GM18907 (cell line): ENCODE results near the gene RPLP2.

Experiments used
- ATAC-seq: cut with Tn5 transposase; IDR thresholded peaks from one replicate; pipeline ENCODE4 v1.9.1; 2021; ENCODE audit warnings: mild to moderate bottlenecking, moderate library complexity; ENCODE audit not compliant: unreplicated experiment

The RPLP2 gene

DNA sequence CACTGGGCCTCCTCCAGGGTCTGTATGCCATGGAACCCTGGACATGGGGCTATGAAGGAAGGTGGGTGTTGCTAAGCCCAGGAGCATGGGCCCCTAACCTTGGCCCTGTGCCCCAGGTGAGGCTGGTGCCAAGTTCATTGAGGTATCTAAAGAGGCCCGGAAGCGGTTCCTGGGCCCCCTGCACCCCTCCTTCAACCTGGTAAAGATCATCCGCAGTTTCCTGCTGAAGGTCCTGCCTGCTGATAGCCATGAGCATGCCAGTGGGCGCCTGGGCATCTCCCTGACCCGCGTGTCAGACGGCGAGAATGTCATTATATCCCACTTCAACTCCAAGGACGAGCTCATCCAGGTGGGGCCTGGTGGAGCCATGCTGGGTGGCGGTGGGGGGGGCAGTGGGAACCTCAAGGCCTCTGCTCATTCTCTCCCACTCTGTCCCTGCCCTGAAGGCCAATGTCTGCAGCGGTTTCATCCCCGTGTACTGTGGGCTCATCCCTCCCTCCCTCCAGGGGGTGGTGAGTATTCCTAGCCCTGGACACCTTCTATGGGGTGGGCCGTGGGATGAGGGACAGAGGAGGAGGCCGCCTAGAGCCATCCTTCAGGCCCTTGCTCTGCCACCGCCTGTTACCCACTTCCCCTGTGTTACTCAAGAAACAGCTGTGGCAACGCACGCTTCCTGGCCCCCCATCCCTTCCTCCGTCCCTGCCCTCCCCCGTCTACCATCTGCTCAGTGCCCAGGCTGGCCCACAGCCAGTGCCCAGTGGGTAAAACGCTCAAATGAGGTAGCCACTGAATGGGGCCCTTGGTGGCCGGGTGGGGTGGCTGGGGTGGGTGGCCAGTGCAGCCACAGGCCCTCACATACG lies 12.0 kb downstream of the RPLP2 start:
- no peak for ATAC-seq

DNA sequence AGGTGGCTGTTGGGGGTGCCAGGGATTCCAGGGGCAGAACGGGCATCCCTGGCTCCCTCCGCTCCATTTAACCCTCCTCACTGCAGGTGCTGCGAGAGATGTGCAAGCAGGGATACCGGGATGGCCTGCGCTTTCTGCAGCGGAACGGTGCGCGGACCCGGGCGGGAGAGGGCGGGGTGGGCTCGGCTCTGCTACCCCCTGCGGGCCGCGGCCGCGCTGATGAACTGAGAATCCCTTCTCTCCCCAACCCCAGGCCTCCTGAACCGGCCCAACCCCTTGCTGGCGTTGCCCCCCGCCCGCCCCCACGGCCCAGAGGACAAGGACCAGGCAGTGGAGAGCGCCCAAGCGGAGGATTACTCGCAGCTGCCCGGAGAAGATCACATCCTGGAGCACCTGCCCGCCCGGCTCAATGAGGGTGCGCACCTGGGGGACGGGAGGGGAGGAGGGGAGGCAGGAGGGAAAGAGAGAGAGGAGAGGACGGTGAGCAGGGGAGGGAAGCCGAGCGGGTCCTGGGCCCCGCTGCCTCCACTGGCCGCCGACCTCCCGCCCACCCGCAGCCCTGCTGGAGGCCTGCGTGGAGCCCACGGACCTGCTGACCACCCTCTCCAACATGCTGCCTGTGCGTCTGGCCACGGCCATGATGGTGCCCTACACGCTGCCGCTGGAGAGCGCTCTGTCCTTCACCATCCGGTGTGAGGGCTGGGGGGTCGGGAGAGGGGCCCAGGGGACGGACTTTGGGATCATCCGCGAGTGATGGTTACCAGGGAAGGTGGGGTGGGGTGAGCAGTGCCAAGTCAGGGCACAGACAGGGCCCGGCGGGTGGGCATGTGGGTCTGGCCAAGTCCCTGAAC lies 13.9 kb downstream of the RPLP2 start:
- no peak for ATAC-seq

DNA sequence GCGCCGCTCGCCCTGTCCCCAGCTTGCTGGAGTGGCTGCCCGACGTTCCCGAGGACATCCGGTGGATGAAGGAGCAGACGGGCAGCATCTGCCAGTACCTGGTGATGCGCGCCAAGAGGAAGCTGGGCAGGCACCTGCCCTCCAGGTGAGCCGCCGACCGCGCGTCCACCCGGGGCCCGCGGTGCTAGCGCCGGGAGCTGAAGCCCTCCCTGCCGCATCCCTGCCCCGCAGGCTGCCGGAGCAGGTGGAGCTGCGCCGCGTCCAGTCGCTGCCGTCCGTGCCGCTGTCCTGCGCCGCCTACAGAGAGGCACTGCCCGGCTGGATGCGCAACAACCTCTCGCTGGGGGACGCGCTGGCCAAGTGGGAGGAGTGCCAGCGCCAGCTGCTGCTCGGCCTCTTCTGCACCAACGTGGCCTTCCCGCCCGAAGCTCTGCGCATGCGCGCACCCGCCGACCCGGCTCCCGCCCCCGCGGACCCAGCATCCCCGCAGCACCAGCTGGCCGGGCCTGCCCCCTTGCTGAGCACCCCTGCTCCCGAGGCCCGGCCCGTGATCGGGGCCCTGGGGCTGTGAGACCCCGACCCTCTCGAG lies 14.6 kb downstream of the RPLP2 start:
- ATAC-seq: no peak

DNA sequence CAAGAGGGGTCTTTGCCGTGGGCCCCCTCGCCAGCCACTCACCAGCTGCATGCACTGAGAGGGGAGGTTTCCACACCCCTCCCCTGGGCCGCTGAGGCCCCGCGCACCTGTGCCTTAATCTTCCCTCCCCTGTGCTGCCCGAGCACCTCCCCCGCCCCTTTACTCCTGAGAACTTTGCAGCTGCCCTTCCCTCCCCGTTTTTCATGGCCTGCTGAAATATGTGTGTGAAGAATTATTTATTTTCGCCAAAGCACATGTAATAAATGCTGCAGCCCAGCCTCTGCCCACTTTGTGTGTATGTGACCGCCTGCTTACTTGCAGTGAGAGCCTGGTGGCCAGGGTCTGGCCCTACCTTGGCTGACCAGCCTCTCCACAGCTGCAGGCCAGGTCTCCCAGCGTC lies 15.2 kb downstream of the RPLP2 start:
- no peak for ATAC-seq

DNA sequence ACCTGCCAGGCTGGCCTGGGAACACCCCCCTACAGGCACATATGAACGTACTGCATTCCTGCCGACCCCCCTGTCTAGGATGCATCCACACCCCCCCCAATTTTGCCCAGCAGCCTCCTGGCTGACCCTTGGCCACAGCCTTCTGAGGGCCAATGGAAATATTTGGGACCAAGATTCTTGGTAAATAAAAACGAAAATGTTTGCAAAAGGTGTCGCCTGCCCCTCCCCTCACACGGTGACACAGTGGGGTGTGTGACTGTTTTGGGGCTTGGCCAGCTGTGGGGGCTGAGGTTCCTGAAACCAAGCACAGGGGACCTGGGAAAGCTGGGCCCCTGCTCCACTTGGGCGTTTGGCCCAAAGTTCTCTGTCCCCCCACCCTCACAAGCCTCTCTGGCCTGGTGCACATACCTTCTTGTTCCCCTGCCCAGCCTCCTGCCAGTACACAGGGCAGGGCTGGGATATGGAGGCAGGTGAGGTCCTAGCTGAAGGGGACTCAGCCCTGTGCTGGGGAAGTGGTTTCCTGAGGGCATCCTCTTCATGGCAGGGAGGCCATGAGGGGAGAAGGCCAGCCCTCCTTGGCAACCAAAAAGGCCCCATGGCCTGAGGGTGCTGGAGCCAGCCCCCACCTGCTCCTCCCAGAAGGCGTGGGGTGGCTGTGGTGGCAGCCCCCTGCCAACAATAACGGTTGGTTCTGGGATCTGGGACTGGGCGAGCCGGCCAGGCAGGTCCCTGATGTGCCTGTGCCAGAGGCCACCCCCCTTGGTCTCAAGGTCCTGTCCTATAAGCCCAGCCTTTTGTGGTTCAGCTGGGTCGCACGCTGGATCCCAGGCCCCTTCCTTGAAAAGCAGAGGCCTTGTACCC lies 15.8 kb downstream of the RPLP2 start:
- no peak for ATAC-seq

DNA sequence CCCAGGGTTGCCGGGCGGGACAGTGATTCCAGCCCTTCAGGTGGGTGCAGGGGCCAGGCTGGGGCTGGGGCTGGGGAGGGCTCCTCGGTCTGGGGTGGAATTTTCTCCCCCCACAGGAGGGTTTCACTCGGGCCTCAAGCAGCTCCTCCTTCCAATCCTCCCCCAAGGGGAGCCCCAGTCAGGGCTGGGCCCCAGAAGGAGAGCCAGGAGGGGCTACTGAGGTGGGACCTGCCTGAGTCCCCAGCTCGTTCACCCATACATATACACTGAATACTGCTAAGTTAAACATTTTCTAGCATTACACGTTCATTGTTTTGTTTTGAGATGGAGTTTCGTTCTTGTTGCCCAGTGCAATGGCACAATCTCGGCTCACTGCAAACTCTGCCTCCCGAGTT lies 16.5 kb downstream of the RPLP2 start:
- ATAC-seq: no peak

DNA sequence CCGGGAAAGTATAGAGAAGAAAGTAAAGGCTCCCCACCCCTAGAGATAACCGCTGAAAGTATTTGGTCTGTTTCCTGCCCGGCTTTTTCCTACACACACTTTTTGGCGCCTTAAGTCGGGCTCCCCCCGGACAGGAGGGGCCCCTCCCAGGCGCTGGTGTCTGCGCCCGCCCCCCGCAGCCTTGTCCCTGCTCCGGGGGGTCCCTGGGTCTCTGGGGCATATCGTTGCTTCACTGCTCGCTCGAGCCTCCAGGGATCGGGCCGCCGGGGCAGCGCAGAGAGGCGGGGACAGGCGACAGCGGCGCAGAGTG lies 17.0 kb downstream of the RPLP2 start:
- ATAC-seq: peak; percentile 13

DNA sequence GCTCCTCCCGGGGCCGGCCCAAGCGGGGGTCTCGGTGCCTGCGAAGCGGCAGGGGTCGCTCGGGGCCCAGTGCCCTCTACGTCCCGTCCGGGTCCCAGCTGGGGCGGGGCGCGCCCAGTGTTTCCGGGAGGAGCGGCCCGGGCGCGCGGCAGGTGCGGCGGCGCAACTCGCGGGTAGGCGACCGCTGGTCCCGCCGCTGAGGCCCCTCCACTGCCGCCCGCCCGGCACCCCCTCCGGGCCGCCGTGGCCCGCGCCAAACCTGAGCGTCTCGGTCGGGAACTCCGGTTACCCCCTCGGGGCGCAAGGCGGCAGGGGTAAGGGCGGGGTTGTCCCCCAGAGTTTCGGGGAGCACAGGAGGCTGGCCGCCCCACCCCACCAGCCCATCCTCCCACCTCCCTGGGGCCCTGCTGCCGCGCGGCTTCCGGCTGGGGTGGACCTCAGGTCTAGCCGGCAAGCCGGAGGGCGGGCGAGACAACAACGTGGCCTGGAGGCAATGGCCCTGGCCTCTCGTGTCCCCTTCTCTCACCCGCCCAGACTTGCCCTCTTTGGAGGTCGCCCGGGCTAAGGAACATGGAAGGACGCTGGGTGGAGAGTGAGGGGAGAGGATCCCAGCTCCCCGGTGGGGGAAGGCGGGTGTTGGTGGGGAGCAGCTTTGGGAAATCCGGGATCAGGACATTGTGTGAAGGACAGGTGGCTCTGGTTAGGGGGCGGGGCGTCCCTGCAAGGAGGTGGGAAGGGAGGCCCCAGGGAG lies 17.6 kb downstream of the RPLP2 start:
- peak; percentile 48 for ATAC-seq

DNA sequence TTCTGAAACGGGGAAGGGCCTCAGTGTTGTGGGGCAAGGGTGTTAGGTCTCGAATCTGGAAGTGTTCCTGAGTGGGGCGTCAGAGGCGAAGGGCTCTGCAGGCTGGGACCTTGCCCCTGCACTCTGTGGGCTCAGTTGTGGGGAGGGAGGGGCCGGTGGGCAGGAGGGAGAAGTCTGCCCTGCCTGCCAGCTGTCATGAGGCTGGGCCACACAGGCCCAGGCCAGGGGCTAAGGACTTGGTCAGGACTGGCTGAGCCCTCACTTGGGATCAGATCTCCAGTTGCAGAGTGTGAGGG lies 18.1 kb downstream of the RPLP2 start, which contains the start of gene CRACR2B:
CRACR2B (plus strand) TSS at position 23 of the 296 bp plus-strand sequence. CDS start 689 bp downstream, outside the sequence.
- ATAC-seq: peak; percentile 7

DNA sequence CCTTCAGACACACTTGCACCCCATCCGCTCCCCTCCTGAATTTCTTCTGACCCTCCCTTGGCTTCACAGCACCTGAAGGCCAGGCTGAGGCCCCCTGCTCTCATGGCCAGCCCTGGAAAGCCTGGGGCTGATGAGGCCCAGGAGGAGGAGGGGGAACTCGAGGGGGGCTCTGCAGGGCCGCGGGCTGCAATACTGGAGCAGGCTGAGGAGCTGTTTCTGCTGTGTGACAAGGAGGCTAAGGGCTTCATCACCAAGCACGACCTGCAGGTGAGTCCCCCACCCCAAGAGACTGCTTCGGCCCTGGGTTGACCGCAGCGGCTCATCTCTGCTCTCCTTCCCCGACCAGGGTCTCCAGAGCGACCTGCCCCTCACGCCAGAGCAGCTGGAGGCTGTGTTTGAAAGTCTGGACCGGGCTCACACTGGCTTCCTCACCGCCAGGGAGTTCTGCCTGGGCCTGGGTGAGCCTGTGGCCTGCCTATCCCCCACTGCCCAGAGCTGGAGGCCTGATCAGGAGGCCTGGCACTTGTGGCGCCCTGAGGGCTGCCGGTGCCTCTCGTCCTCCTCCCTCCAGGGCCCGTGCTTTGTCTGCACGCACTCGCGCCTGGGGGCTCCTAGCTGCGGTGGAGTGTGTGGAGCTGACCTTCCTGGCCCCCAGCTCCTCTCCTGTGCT lies 18.9 kb downstream of the RPLP2 start:
- ATAC-seq: no peak

DNA sequence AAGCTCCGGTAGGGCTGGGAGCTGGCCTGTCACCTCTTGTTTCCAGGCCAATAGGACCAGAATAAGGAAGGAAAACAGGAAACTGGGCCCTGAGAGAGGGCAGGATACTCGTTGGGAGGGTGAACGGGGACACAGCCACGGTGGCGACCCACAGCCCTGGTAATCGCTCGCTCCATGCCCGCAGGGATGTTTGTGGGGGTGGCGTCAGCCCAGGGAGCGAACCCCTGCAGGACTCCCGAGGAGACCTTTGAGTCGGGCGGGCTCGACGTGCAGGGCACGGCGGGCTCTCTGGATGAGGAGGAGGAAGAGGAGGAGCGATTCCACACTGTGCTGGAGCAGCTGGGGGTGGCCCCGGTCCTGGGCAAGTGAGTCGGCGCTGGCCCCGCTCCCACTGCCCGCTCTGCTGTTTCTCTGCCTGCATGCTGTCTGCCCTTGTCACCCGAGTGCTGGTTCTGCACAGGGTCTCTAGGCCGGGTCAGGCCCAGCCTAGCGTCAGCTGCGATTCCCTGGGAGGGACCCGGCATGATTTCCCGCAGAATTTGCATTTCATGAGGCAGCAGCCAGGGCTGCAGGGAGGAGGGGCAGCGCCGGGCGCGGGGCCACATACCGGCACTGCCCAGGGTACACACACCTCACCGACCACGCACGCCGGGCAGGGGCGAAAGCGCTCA lies 19.5 kb downstream of the RPLP2 start:
- no peak for ATAC-seq

DNA sequence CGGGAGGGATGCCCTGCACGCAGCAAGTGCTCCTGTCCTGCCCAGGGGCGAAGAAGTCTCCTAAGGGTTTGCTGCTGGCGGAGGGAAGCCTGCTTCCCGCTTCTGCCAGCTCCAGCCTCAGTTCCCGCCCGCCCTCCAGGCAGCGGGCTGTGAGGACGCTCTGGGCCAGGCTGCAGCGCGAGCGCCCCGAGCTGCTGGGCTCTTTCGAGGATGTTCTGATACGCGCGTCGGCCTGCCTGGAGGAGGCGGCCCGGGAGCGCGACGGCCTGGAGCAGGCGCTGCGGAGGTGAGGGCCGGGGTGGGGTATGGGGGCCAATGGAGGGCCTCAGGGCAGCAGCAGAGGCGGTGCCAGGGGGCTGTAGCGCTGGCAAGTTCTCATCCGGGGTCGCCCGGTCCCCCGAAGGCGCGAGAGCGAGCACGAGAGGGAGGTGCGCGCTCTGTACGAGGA lies 20.1 kb downstream of the RPLP2 start:
- no peak for ATAC-seq

DNA sequence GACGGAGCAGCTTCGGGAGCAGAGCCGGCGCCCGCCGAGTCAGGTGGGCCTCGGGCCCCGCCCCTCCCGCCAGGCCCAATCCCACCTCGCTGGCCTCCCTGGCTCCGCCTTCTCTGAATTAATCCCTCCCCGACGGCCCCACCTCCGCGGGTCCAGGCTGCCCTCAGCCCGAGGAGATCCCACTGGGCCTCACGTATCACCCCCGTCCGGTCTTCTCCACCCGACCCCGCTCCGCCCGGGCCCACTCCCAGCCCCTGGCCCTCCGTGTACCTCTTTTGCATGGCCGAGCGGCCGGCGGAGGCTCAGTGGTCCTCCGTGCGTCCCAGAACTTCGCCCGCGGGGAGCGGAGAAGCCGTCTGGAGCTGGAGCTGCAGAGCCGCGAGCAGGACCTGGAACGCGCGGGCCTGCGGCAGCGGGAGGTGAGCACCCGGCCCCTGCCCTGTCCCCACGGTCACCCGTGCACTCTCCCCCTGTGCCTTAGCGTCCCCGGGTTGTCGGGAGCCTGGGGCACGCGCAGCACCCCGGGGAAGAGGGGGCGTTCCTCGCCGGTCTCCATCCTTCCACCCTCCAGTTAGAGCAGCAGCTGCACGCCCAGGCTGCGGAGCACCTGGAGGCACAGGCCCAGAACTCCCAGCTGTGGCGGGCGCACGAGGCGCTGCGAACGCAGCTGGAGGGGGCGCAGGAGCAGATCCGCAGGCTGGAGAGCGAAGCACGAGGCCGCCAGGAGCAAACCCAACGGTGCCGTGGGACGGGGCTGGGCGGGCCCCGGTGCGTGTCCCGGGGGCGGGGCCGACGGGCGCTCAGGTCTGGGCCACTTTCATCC lies 20.7 kb downstream of the RPLP2 start:
- no peak for ATAC-seq

DNA sequence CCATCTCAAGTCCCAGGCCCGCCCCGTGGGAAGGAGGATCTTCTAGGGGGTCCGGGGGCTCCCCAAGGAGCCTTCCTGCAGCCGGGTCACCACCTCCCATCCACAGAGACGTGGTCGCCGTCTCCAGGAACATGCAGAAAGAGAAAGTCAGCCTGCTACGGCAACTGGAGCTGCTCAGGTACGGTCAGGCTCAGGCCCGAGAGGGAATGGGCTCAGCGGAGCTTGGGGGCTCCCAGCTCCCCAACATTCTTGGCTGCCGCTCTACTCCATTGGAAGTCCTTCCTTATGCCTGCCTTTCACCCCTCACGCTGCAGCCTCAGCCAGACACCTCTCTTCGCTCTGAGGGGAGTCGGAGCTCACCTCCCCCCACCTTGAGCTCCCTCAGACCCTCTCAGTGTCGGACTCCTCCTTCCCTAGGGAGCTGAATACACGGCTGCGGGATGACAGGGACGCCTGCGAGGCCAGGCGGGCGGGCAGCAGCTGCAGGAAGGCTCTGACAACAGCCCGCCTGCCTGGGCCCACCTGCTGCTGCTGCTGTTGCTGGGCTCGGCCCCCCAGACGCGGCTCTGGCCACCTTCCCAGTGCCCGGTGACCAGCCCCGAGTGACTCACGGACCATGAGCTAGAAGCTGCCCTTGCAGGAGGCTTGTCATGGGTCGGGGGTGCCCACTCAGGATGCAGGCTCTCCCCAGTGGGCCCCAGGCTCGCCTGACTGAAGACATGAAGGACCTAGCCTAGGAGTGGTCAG lies 21.5 kb downstream of the RPLP2 start:
- ATAC-seq: no peak

DNA sequence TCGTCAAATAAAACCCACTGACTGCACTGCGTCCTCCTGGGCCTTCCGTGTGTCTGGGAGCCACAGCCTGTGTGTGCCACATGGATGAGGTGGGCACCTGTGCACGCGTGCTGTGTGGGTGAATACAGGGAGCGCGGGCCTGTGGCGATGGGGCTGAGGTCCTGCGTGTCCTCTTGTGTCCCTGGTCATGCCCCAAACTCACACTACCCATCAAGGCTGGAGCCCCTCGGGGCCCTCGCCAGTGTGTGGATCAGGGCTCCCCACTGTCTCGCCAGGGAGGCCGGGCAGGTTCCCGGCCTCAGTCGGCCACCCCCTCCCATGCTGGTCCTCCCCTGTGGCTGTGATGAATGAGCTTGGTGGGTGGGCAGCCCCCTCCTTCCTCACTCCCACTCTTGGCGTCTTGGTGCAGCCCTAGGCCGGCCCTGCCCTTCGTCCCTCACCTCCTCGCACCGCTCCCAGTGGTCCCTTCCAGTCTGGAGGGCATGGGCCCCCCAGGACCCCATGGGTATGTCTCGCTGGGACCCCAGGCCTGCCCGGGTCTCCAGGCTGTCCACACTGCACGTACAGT lies 22.3 kb downstream of the RPLP2 start:
- no peak for ATAC-seq

DNA sequence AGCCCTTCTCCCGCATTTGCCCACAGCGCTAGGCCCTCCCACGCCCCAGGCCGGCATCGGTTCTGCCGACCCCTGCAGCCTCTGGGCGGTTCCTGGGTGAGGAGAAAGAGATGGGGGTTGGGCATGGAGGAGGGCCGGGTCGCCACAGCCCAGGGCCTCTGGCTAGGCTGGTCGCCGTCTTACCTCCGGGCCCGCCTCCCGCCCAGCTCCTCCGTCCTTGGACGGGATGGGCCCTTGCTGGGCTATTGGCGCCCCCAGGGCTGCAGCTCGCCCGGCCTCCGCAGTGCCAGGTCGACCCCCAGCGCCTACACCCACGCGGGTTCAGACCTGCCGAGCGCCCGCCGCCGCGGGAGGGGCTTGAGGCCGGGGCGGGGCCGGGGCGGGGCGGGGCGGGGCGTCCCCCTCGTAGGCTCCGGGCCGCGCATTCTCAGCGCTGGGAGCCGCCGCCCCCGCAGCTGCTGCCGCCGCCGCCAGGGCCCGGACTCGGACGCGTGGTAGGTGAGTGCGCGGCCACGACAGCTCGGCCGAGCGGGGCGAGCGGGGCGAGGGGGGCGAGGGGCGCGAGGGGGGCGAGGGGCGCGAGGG lies 22.9 kb downstream of the RPLP2 start, which contains the start of gene CD151:
CD151 (plus strand) TSS at position 424 of the 585 bp plus-strand sequence. CDS start 3,118 bp downstream, outside the sequence.
- ATAC-seq: peak; percentile 34
